GM21737 (cell line): ENCODE measurements around the gene PDE10A.
"Not testable (repeated sequence)": the region's sequence is repeated elsewhere in the genome, so short reads cannot be mapped to it uniquely, and the experiment has no call there.

Experiments
- ATAC-seq: cut with Tn5 transposase; IDR thresholded peaks from one replicate; pipeline ENCODE4 v1.9.1; 2021; ENCODE audit warnings: mild to moderate bottlenecking, moderate library complexity; ENCODE audit not compliant: unreplicated experiment

Gene PDE10A

DNA sequence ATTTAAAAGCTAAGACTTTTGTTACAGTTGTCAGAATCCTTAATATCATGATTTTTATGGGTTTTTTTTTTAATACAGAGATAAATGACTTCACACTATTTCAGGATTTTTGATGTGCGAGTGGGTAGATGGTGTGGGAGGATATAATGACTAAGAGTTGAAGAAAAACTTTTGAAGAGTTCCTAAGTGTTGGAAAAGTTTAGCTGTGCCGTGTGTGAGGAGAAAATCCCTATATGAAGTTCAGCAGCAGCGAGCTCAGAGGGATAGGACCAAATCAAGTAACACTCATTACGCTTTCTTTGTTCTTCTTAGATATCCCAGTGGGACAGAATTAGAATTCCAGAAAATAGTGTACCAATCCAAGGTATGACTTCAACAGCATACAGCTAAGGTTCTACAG is 34.1 kb downstream of the PDE10A start:
- no peak for ATAC-seq

DNA sequence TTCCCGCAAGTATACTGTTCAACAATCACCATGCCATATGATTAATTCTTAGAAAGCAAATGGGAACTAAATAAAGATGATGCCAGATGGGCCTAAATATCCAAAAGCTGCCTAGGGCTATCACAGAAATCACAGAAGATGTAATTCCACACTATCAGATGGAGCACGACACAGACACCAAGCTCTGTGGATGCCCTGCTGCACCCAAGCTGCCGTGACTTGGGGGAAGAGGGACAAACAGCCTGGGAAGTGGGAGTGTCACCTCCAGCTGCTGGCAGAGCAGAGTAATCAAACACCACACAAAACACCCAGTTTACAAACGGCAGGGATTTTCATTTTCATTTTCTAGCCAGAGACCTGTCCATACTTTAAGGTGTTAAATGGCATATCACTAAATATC is 35.7 kb downstream of the PDE10A start:
- ATAC-seq = no peak

GRCh38 chr6:165626711-165627110 is 36.3 kb downstream of the PDE10A start:
- ATAC-seq = no peak

DNA sequence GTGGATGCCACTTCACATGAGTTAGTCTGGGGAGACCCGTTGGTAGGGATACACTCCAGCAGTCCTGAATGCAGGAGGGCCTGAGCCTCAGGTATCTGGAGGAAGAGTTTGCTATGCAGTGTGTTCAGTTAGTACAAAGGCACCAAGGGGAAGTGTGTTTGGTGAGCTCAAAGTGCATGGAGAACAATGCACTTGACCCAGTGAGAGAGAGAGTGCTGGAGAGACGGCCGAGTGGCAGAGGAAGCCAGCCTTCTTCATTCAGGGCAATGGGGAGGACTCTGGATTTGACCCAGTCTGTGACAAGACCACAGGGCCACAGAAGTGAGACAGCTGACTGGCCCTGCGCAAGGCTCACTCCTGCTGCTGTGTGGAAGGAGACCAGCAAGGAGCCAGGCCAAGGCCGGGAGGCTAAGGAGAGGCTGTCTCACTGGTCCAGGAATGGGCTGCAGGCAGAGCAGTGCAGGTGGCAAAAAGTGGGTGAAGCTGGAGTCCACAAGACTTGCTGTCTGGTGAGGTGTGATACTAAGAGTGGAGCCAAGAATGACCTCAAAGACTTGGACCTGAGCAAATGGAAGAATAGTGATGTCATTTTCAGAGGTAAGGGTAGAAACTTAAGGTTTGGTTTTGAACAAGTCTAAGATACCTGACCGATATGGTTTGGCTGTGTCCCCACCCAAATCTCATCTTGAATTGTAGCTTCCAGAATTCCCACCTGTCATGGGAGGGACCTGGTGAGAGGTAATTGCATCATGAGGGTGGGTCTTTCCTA is 38.0 kb downstream of the PDE10A start:
- ATAC-seq = no peak

DNA sequence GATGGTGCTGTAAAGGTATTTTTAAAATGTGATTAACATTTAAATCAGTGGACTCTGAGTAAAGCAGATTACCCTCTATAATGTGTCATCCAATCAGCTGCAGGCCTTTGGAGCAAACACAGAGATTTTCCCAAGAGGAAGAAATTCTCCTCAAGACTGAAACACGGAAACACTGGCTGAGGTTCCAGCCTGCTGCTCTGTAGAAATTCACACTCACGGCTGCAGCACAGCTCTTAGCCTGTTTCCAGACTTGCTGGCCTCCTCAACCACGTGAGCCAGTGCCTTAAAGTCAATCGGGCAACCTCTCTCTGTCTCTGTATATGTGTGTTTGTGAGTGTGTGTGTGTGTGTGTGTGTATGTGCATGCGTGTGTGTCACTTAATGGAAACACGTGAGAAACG is 41.1 kb downstream of the PDE10A start:
- no peak for ATAC-seq

GRCh38 chr6:165618891-165619290 is 44.1 kb downstream of the PDE10A start:
- not testable (repeated sequence) for ATAC-seq

GRCh38 chr6:165618241-165618640 is 44.8 kb downstream of the PDE10A start:
- no peak for ATAC-seq

- ATAC-seq = no peak
Observed at GRCh38 chr6:165617528-165617927, 45.5 kb downstream of the PDE10A start.

GRCh38 chr6:165616116-165616515 is 46.9 kb downstream of the PDE10A start:
- ATAC-seq = no peak

GRCh38 chr6:165615636-165616035 is 47.4 kb downstream of the PDE10A start:
- ATAC-seq = peak; percentile 55

- no peak for ATAC-seq
Observed at GRCh38 chr6:165611294-165611693, 51.7 kb downstream of the PDE10A start.

- ATAC-seq = not testable (repeated sequence)
Observed at GRCh38 chr6:165608577-165608976, 54.5 kb downstream of the PDE10A start.

GRCh38 chr6:165606740-165607008 is 56.4 kb downstream of the PDE10A start:
- ATAC-seq = no peak

- ATAC-seq = no peak
Observed at GRCh38 chr6:165605901-165606739, 56.9 kb downstream of the PDE10A start.

DNA sequence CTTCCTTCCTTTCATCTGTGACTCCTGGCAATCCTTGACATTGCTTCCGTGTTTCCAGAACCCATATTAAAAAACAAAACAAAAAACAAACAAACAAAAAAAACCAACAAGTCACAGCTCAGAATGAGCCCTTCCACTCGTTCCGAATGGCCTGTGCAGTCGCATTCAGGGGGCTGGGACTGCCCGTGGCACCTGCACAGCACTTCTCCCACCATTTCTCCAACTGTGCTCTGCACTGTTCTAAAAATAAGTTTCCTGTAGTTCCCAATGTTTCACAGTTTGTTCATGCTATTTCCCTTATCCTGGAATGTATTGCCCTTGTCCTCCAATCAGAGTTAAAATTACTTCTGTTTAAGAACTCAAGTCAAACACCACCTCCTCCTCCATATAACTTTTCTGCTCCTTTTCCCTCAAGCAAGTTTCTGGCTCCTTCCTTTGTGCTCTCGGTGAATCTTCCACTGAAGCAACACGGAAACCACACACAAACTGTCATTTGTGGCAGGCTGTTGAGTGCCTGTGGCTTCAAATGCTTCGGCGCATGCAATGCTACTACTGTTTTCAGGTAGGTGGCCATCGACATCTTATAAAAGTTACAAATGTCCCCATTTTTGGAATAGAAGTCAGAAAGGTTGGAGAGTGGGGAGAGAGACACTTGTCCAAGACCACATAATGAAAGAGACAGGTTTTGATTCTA is 57.7 kb downstream of the PDE10A start:
- no peak for ATAC-seq

DNA sequence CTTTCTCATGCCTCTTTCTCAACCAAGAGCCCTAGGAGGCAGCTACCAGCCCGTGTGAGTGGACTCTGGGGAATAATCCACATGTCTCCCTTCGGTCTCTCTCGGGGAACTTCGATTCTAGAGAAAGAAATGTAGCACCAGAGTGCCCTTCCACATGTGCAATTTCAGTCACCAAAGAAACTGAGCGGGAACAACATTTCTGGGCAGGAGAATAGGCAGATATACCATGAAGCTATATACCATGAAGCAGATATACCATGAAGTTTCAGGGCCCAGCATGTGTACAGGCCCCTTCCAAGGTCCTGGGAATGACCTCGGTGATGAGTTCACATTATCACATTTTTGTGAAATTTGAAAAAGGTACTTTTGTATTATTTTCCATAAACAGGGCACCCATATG is 60.8 kb downstream of the PDE10A start:
- ATAC-seq = no peak

GRCh38 chr6:165600606-165601005 is 62.4 kb downstream of the PDE10A start:
- ATAC-seq = no peak

GRCh38 chr6:165599596-165600487 is 63.2 kb downstream of the PDE10A start:
- no peak for ATAC-seq

GRCh38 chr6:165599121-165599520 is 63.9 kb downstream of the PDE10A start:
- ATAC-seq = no peak

GRCh38 chr6:165597821-165598220 is 65.2 kb downstream of the PDE10A start:
- no peak for ATAC-seq
